Astrocyte (in vitro differentiated cells and primary cell): ENCODE measurements around the gene TRIM50.

Source experiments
- CTCF ChIP-seq: IDR thresholded peaks from 2 replicates; pipeline ENCODE4 v1.5.1; 2011; ENCODE audit warnings: low read depth, mild to moderate bottlenecking, inconsistent platforms, low read length, moderate library complexity; ENCODE audit not compliant: insufficient read depth
- EZH2 ChIP-seq: IDR thresholded peaks from 2 replicates; pipeline ENCODE4 v1.6.1; 2012; ENCODE audit warnings: mild to moderate bottlenecking, low read length, inconsistent platforms; ENCODE audit not compliant: insufficient read depth

GRCh38 chr7:73369622-73370021, 41.7 kb upstream of the TRIM50 start:
- TF ChIP-seq CTCF (no peak), EZH2 (no peak)
